IPS-11a (cell line): ENCODE results near the gene UCHL3.
A peak's percentile ranks its signal among the peaks of the same experiment; 100 is the strongest.

Experiments used
- H3K4me3 ChIP-seq: one replicate; pipeline ENCODE4 v1.5.1; 2013; ENCODE audit warnings: low read depth, low read length, control low read depth

Gene UCHL3

GRCh38 chr13:75547917-75548316, 1.7 kb upstream of the UCHL3 start:
- H3K4me3 ChIP-seq = no peak overlapping the region

- H3K4me3 ChIP-seq = peak overlapping the region; percentile 97
Measured at GRCh38 chr13:75550159-75550567, 572 bp downstream of the UCHL3 start.

- no peak overlapping the region for H3K4me3 ChIP-seq
Measured at GRCh38 chr13:75554464-75554863, 4.9 kb downstream of the UCHL3 start.

- no peak overlapping the region for H3K4me3 ChIP-seq
Measured at GRCh38 chr13:75554981-75555380, 5.4 kb downstream of the UCHL3 start.

- no peak overlapping the region for H3K4me3 ChIP-seq
Measured at GRCh38 chr13:75555836-75556235, 6.2 kb downstream of the UCHL3 start.

- H3K4me3 ChIP-seq = no peak overlapping the region
Measured at GRCh38 chr13:75556961-75557360, 7.4 kb downstream of the UCHL3 start.

- H3K4me3 ChIP-seq = no peak overlapping the region
Measured at GRCh38 chr13:75558145-75558840, 8.7 kb downstream of the UCHL3 start.

GRCh38 chr13:75566658-75567057, 17.1 kb downstream of the UCHL3 start:
- no peak overlapping the region for H3K4me3 ChIP-seq

GRCh38 chr13:75569576-75569975, 20.0 kb downstream of the UCHL3 start:
- H3K4me3 ChIP-seq = no peak overlapping the region

GRCh38 chr13:75579529-75579928, 29.9 kb downstream of the UCHL3 start:
- no peak overlapping the region for H3K4me3 ChIP-seq

GRCh38 chr13:75581874-75582640, 32.5 kb downstream of the UCHL3 start:
- H3K4me3 ChIP-seq = no peak overlapping the region

GRCh38 chr13:75583091-75583490, 33.5 kb downstream of the UCHL3 start:
- H3K4me3 ChIP-seq = no peak overlapping the region

- no peak overlapping the region for H3K4me3 ChIP-seq
Measured at GRCh38 chr13:75585153-75585552, 35.6 kb downstream of the UCHL3 start.

- H3K4me3 ChIP-seq = no peak overlapping the region
Measured at GRCh38 chr13:75587679-75588078, 38.1 kb downstream of the UCHL3 start.

- no peak overlapping the region for H3K4me3 ChIP-seq
Measured at GRCh38 chr13:75596657-75597182, 47.1 kb downstream of the UCHL3 start.

GRCh38 chr13:75600371-75600770, 50.8 kb downstream of the UCHL3 start:
- no peak overlapping the region for H3K4me3 ChIP-seq

GRCh38 chr13:75603038-75603437, 53.4 kb downstream of the UCHL3 start:
- no peak overlapping the region for H3K4me3 ChIP-seq

- no peak overlapping the region for H3K4me3 ChIP-seq
Measured at GRCh38 chr13:75607447-75607846, 57.9 kb downstream of the UCHL3 start.

GRCh38 chr13:75610466-75610865, 60.9 kb downstream of the UCHL3 start:
- no peak overlapping the region for H3K4me3 ChIP-seq

- H3K4me3 ChIP-seq = no peak overlapping the region
Measured at GRCh38 chr13:75612354-75612753, 62.8 kb downstream of the UCHL3 start.

- H3K4me3 ChIP-seq = no peak overlapping the region
Measured at GRCh38 chr13:75617230-75617629, 67.6 kb downstream of the UCHL3 start.

- H3K4me3 ChIP-seq = no peak overlapping the region
Measured at GRCh38 chr13:75618308-75618707, 68.7 kb downstream of the UCHL3 start.
